HG03439 (cell line): ENCODE measurements around the gene JCAD.
A peak's percentile ranks its signal among the peaks of the same experiment; 100 is the strongest.
"Not testable (repeated sequence)": the region's sequence is repeated elsewhere in the genome, so short reads cannot be mapped to it uniquely, and the experiment has no call there.

Source experiments
- ATAC-seq: cut with Tn5 transposase; IDR thresholded peaks from one replicate; pipeline ENCODE4 v1.9.1; 2021; ENCODE audit warnings: mild to moderate bottlenecking, moderate library complexity; ENCODE audit not compliant: unreplicated experiment

Gene JCAD

GRCh38 chr10:30059209-30060107 lies at the start of gene JCAD:
Gene JCAD (minus strand): TSS chr10:30059586. CDS start chr10:30047812, 11,774 bp downstream.
- ATAC-seq, result peak; percentile 69

GRCh38 chr10:30106987-30107386 lies 47.6 kb upstream of the JCAD start:
- ATAC-seq, result no peak

GRCh38 chr10:30103595-30104320 lies 44.4 kb upstream of the JCAD start:
- no peak for ATAC-seq

- ATAC-seq, result not testable (repeated sequence)
Observed at GRCh38 chr10:30099706-30100105, 40.3 kb upstream of the JCAD start.

GRCh38 chr10:30099101-30099500 lies 39.7 kb upstream of the JCAD start:
- ATAC-seq, result no peak

- no peak for ATAC-seq
Observed at GRCh38 chr10:30098629-30099028, 39.2 kb upstream of the JCAD start.

GRCh38 chr10:30096564-30096963 lies 37.2 kb upstream of the JCAD start:
- ATAC-seq, result no peak

GRCh38 chr10:30095631-30096422 lies 36.4 kb upstream of the JCAD start:
- ATAC-seq, result no peak

- ATAC-seq, result no peak
Observed at GRCh38 chr10:30094601-30095000, 35.2 kb upstream of the JCAD start.

GRCh38 chr10:30093303-30093950 lies 34.0 kb upstream of the JCAD start:
- no peak for ATAC-seq

- ATAC-seq, result no peak
Observed at GRCh38 chr10:30092151-30092790, 32.9 kb upstream of the JCAD start.

GRCh38 chr10:30091136-30091535 lies 31.8 kb upstream of the JCAD start:
- ATAC-seq, result no peak

- no peak for ATAC-seq
Observed at GRCh38 chr10:30088178-30088577, 28.8 kb upstream of the JCAD start.

- ATAC-seq, result no peak
Observed at GRCh38 chr10:30083934-30084333, 24.5 kb upstream of the JCAD start.

GRCh38 chr10:30081182-30081581 lies 21.8 kb upstream of the JCAD start:
- no peak for ATAC-seq

- ATAC-seq, result no peak
Observed at GRCh38 chr10:30080161-30080560, 20.8 kb upstream of the JCAD start.

- no peak for ATAC-seq
Observed at GRCh38 chr10:30079408-30079807, 20.0 kb upstream of the JCAD start.

GRCh38 chr10:30075481-30075880 lies 16.1 kb upstream of the JCAD start:
- no peak for ATAC-seq

- no peak for ATAC-seq
Observed at GRCh38 chr10:30074933-30075332, 15.5 kb upstream of the JCAD start.

- no peak for ATAC-seq
Observed at GRCh38 chr10:30074090-30074489, 14.7 kb upstream of the JCAD start.
